Activated T-cell treated with anti-CD3 and anti-CD28 coated beads for 24 hours (primary cell): ENCODE measurements around the gene RNF144A.

Source experiments
- DNase-seq: peaks from one replicate; pipeline ENCODE4 v3.0.0-alpha.2; 2020; ENCODE audit warnings: low read depth

The RNF144A gene

GRCh38 chr2:6947929-6948676, 30.9 kb downstream of the RNF144A start:
- no peak for DNase-seq

GRCh38 chr2:6948677-6949351, 31.6 kb downstream of the RNF144A start:
- no peak for DNase-seq

- no peak for DNase-seq
Observed at GRCh38 chr2:6951046-6951445, 33.8 kb downstream of the RNF144A start.

GRCh38 chr2:6952101-6952500, 34.9 kb downstream of the RNF144A start:
- no peak for DNase-seq

GRCh38 chr2:6954586-6954985, 37.4 kb downstream of the RNF144A start:
- DNase-seq = no peak

GRCh38 chr2:6955511-6956136, 38.4 kb downstream of the RNF144A start:
- no peak for DNase-seq

GRCh38 chr2:6956566-6956965, 39.4 kb downstream of the RNF144A start:
- DNase-seq = no peak

- no peak for DNase-seq
Observed at GRCh38 chr2:6957031-6957714, 40.0 kb downstream of the RNF144A start.

GRCh38 chr2:6957910-6958615, 40.9 kb downstream of the RNF144A start:
- DNase-seq = no peak

- no peak for DNase-seq
Observed at GRCh38 chr2:6958616-6959235, 41.5 kb downstream of the RNF144A start.

GRCh38 chr2:6959751-6960150, 42.5 kb downstream of the RNF144A start:
- no peak for DNase-seq

- DNase-seq = no peak
Observed at GRCh38 chr2:6960659-6961058, 43.4 kb downstream of the RNF144A start.

GRCh38 chr2:6963727-6964126, 46.5 kb downstream of the RNF144A start:
- DNase-seq = no peak

GRCh38 chr2:6965071-6965795, 48.0 kb downstream of the RNF144A start:
- no peak for DNase-seq

- DNase-seq = no peak
Observed at GRCh38 chr2:6966446-6966940, 49.3 kb downstream of the RNF144A start.

- DNase-seq = no peak
Observed at GRCh38 chr2:6967301-6967700, 50.1 kb downstream of the RNF144A start.

GRCh38 chr2:6968319-6969100, 51.3 kb downstream of the RNF144A start:
- no peak for DNase-seq

GRCh38 chr2:6970551-6970950, 53.3 kb downstream of the RNF144A start:
- no peak for DNase-seq

GRCh38 chr2:6970976-6971480, 53.8 kb downstream of the RNF144A start:
- DNase-seq = no peak

- DNase-seq = no peak
Observed at GRCh38 chr2:6971502-6971901, 54.3 kb downstream of the RNF144A start.
